ENCODE data around the gene LRP11. TPM values are rescaled to one million over a fixed set of nuclear protein-coding genes. Genes with fewer than 3 reads are reported as not detected.
A peak's percentile ranks its signal among the peaks of the same experiment; 100 is the strongest.
"Not testable (repeated sequence)": the region's sequence is repeated elsewhere in the genome, so short reads cannot be mapped to it uniquely, and the experiment has no call there.

Gene LRP11
- total RNA-seq, 5 donors from 2014 or later (not counting 1 experiment from before 2014, with no cell fraction given): 2.1 to 4.3 (median 2.7) TPM; not detected in 1

DNA sequence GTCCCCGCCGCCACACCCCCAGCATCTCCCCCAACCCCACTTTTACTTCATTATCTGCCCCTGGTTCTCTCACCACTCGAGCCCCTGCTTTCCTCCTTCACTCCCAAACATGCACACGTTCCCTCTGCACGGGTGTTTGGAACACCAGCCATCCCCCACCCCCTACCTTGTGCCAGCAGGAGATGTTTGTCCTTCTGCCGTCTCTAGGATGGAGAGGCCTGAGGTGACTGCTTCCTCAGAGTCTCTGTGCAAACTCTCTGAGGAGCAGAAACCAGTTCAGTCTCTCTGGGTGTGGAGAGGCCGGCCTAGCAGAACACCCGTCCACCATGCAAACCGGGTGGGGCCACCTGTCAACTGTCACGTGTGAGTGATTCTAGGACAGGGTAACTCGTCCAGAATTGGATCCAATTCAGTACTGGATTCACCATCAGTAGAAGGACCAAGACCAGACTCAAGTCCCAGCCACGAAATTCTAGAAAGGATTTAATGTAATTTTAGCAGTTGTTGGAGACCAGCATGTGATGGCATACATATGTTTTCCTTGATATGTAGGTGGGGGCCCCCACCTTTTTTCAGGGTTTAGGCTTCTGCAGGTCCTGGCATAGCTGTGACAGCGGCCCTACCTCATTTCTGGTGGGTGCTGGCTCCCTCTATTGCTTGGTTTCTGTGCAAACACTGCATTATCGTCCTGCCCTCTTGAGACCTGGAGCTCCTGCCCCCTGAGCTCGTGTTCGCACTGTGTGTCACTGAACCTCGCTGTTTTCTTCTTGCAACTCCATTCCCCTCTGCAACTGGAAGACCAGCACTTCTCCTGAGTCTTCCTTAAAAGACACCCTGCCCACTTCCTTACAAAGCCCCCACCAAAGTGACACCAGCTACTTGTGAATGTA lies 33.9 kb upstream of the LRP11 start, which contains the start of gene RAET1E:
Gene RAET1E (minus strand): TSS at position 259 of the 890 bp plus-strand sequence. CDS start 7,212 bp downstream, outside the sequence.
- WGBS (ENCODE audit: insufficient coverage): 79% methylated on average over 9 of the region's 17 CpGs
- Mint-ChIP-seq H3K27me3 (peaks cover 5 to 12% of the 10 kb centered on the region in 2 donors), H3K4me3 (peak within 1 kb of the TSS in 1 of 3 donors; percentile 7), H3K27ac (peak within 1 kb of the TSS in 1 of 2 donors; percentile 6), H3K36me3 (no peaks in the 10 kb centered on the region), H3K9me3 (no peaks in the 10 kb centered on the region), H3K4me1 (peaks cover 6 to 20% (median 11%) of the 10 kb centered on the region in 3 donors)
- Histone ChIP-seq H3K36me3 (ENCODE audit: control insufficient read depth in 2 of 2, extremely low read depth in 1 of 2, insufficient read depth in 1 of 2, low read length in 1 of 2) (no peaks in the 10 kb centered on the region), H3K4me3 (ENCODE audit: control insufficient read depth in 1 of 2, extremely low read depth in 1 of 2, low read length in 1 of 2) (no peak within 1 kb of the TSS), H3K4me1 (ENCODE audit: control insufficient read depth in 1 of 2, extremely low read depth in 1 of 2, insufficient read depth in 2 of 2, low read length in 2 of 2) (peaks cover 0 to 15% of the 10 kb centered on the region in 2 experiments), H3K27me3 (replicated peaks in 1 of 2; ENCODE audit: control insufficient read depth in 2 of 2, extremely low read depth in 1 of 2, insufficient read depth in 2 of 2, low read length in 1 of 2) (peaks cover 0 to 21% of the 10 kb centered on the region in 2 experiments), H3K27ac (ENCODE audit: low read length) (no peak within 1 kb of the TSS), H3K9me3 (no peaks in the 10 kb centered on the region)
- ChIA-PET POLR2A (no interaction called here), CTCF (no interaction called here)
- ATAC-seq (replicated peaks in 1 of 4) (no peak), DNase-seq (no peak)

DNA sequence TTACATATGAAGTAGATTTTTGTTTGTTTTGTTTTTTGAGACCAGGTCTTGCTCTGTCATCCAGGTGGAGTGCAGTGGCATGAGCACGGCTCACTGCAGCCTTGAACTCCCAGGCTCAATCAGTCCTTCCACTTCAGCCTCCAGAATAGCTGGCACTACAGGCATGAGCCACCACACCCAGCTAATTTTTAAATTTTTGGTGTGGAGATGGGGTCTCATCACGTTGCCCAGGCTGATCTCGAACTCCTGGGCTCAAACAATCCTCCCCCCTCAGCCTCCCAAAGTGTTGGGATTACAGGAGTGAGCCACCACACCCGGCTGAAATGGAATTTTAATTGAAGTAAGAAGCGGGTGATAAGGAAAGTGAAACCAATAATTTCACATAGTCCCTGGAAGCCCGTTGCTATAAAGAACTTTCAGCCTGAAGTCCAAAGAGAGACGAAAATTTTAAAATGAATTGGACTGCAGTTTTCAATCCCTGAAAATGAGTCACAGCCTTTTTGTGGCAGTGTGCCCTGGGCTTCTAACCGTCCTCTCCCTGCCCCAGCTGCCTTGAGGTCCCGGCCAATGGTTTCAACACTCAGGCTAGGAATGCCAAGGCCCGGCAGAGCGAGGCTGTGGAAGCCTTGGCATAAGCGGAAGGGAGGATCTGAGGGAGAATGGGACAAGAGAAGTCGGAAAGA lies 33.0 kb upstream of the LRP11 start:
- WGBS (ENCODE audit: insufficient coverage): 79% methylated on average over 8 of the region's 13 CpGs
- ATAC-seq (replicated peaks in 1 of 4): no peak
- Histone ChIP-seq H3K4me3 (ENCODE audit: control insufficient read depth in 1 of 2, extremely low read depth in 1 of 2, low read length in 1 of 2) (no peak overlapping the region), H3K27ac (ENCODE audit: low read length) (no peak overlapping the region), H3K36me3 (ENCODE audit: control insufficient read depth in 2 of 2, extremely low read depth in 1 of 2, insufficient read depth in 1 of 2, low read length in 1 of 2) (no peaks in the 10 kb centered on the region), H3K4me1 (ENCODE audit: control insufficient read depth in 1 of 2, extremely low read depth in 1 of 2, insufficient read depth in 2 of 2, low read length in 2 of 2) (peaks cover 0 to 15% of the 10 kb centered on the region in 2 experiments), H3K27me3 (replicated peaks in 1 of 2; ENCODE audit: control insufficient read depth in 2 of 2, extremely low read depth in 1 of 2, insufficient read depth in 2 of 2, low read length in 1 of 2) (peaks cover 0 to 21% of the 10 kb centered on the region in 2 experiments), H3K9me3 (no peaks in the 10 kb centered on the region)
- H3K9me3 Mint-ChIP-seq: no peaks in the 10 kb centered on the region
- H3K4me3 Mint-ChIP-seq: peak overlapping the region in 1 of 3 donors; percentile 7
- POLR2A ChIA-PET: no interaction called here
- peaks cover 6 to 20% (median 11%) of the 10 kb centered on the region in 3 donors for H3K4me1 Mint-ChIP-seq
- no peaks in the 10 kb centered on the region for H3K36me3 Mint-ChIP-seq
- no peak for DNase-seq
- CTCF ChIA-PET: no interaction called here
- peak overlapping the region in 1 of 2 donors; percentile 6 for H3K27ac Mint-ChIP-seq
- H3K27me3 Mint-ChIP-seq: peaks cover 5 to 8% of the 10 kb centered on the region in 2 donors

DNA sequence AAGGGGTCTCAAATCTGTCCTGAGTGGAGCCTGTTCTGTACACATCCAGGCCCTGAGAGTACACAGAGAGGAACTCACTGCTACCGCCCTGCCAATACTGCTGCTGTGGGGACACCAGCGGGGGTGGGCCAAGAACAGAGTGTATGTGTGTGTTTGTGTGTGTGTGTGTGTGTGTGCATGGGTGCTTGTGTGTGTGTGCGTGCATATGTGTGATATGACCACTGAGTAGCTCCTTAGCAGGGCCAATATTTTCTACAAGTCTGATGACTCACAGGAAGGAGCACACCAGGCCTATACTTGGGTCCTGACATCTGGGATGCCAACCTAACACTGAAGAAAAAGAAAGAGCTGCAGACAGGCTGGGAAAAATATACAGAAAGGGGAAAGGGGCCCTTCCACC lies 32.3 kb upstream of the LRP11 start:
- Histone ChIP-seq H3K36me3 (ENCODE audit: control insufficient read depth in 2 of 2, extremely low read depth in 1 of 2, insufficient read depth in 1 of 2, low read length in 1 of 2) (no peaks in the 10 kb centered on the region), H3K27ac (ENCODE audit: low read length) (no peak overlapping the region), H3K27me3 (replicated peaks in 1 of 2; ENCODE audit: control insufficient read depth in 2 of 2, extremely low read depth in 1 of 2, insufficient read depth in 2 of 2, low read length in 1 of 2) (peaks cover 0 to 21% of the 10 kb centered on the region in 2 experiments), H3K9me3 (no peaks in the 10 kb centered on the region), H3K4me3 (ENCODE audit: control insufficient read depth in 1 of 2, extremely low read depth in 1 of 2, low read length in 1 of 2) (no peak overlapping the region), H3K4me1 (ENCODE audit: control insufficient read depth in 1 of 2, extremely low read depth in 1 of 2, insufficient read depth in 2 of 2, low read length in 2 of 2) (peaks cover 0 to 15% of the 10 kb centered on the region in 2 experiments)
- ChIA-PET CTCF (no interaction called here), POLR2A (no interaction called here)
- peaks cover 5 to 11% of the 10 kb centered on the region in 2 donors for H3K27me3 Mint-ChIP-seq
- peaks cover 6 to 20% (median 11%) of the 10 kb centered on the region in 3 donors for H3K4me1 Mint-ChIP-seq
- no peak overlapping the region for H3K4me3 Mint-ChIP-seq
- no peak for DNase-seq
- 100% methylated on average over 2 of the region's 3 CpGs for WGBS (ENCODE audit: insufficient coverage)
- H3K9me3 Mint-ChIP-seq: no peaks in the 10 kb centered on the region
- peak in 1 of 4 experiments; percentile 22 for ATAC-seq (replicated peaks in 1 of 4)
- no peaks in the 10 kb centered on the region for H3K36me3 Mint-ChIP-seq
- peak overlapping the region in 1 of 2 donors; percentile 55 for H3K27ac Mint-ChIP-seq

DNA sequence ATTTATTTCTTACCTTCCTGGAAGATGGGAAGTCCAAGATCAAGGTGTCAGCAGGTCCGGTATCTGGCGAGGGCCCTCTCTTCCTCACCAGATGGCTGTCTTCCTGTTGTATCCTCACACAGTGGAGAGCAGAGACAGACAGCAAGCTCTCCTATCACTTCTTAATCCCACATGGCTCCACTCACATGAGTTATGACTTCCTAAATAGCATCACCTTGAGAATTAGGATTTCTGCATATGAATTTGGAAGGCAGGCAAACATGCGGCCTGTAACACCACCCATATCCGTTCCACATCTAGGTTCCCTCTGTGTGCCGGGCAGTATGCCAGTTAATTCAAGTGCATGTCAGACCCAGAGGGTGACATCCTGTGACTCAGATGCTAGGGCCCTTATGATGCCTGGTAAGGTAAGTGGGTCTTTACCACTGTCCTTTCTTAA lies 31.7 kb upstream of the LRP11 start:
- Mint-ChIP-seq H3K27me3 (peaks cover 5 to 11% of the 10 kb centered on the region in 2 donors), H3K4me1 (peaks cover 6 to 20% (median 11%) of the 10 kb centered on the region in 3 donors), H3K9me3 (no peaks in the 10 kb centered on the region), H3K27ac (peak overlapping the region in 1 of 2 donors; percentile 55), H3K36me3 (no peaks in the 10 kb centered on the region), H3K4me3 (no peak overlapping the region)
- Histone ChIP-seq H3K4me1 (ENCODE audit: control insufficient read depth in 1 of 2, extremely low read depth in 1 of 2, insufficient read depth in 2 of 2, low read length in 2 of 2) (peaks cover 0 to 15% of the 10 kb centered on the region in 2 experiments), H3K36me3 (ENCODE audit: control insufficient read depth in 2 of 2, extremely low read depth in 1 of 2, insufficient read depth in 1 of 2, low read length in 1 of 2) (no peaks in the 10 kb centered on the region), H3K9me3 (no peaks in the 10 kb centered on the region), H3K27me3 (replicated peaks in 1 of 2; ENCODE audit: control insufficient read depth in 2 of 2, extremely low read depth in 1 of 2, insufficient read depth in 2 of 2, low read length in 1 of 2) (peaks cover 0 to 15% of the 10 kb centered on the region in 2 experiments), H3K4me3 (ENCODE audit: control insufficient read depth in 1 of 2, extremely low read depth in 1 of 2, low read length in 1 of 2) (no peak overlapping the region), H3K27ac (ENCODE audit: low read length) (no peak overlapping the region)
- WGBS (ENCODE audit: insufficient coverage): 100% methylated on average over 1 of the region's 5 CpGs
- DNase-seq: peak in 34 of 35 experiments; percentile 12 to 60 (median 46)
- ATAC-seq (replicated peaks in 1 of 4): peak; percentile 92 to 99 (median 98)
- ChIA-PET CTCF (no interaction called here), POLR2A (no interaction called here)

DNA sequence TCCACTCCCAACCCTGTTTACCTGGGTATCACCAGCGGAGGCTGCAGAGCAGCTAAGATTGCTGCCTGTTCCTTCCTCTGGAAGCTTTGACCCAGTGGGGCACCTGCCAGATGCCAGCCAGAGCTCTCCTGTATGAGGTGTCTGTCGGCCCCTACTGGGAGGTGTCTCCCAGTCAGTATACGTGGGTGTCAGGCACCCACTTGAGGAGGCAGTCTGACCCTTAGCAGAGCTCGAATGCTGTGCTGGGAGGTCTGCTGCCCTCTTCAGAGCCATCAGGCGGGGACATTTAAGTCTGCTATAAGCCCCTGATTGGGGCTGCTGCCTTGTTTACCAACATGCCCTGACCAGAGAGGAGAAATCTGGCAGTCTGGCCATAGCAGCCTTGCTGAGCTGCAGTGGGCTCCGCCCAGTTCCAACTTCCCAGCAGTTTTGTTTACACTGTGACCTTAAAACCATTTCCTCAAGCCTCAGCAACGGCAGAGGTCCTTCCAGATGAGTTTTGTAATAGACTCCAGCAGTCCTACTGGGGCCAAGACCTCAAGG lies 31.0 kb upstream of the LRP11 start:
- Mint-ChIP-seq H3K27ac (no peak overlapping the region), H3K36me3 (no peaks in the 10 kb centered on the region), H3K4me3 (no peak overlapping the region), H3K9me3 (no peaks in the 10 kb centered on the region), H3K4me1 (peaks cover 6 to 20% (median 11%) of the 10 kb centered on the region in 3 donors), H3K27me3 (peaks cover 5 to 11% of the 10 kb centered on the region in 2 donors)
- Histone ChIP-seq H3K27me3 (replicated peaks in 1 of 2; ENCODE audit: control insufficient read depth in 2 of 2, extremely low read depth in 1 of 2, insufficient read depth in 2 of 2, low read length in 1 of 2) (peaks cover 0 to 8% of the 10 kb centered on the region in 2 experiments), H3K4me3 (ENCODE audit: control insufficient read depth in 1 of 2, extremely low read depth in 1 of 2, low read length in 1 of 2) (no peak overlapping the region), H3K4me1 (ENCODE audit: control insufficient read depth in 1 of 2, extremely low read depth in 1 of 2, insufficient read depth in 2 of 2, low read length in 2 of 2) (peaks cover 0 to 15% of the 10 kb centered on the region in 2 experiments), H3K27ac (ENCODE audit: low read length) (no peak overlapping the region), H3K9me3 (no peaks in the 10 kb centered on the region), H3K36me3 (ENCODE audit: control insufficient read depth in 2 of 2, extremely low read depth in 1 of 2, insufficient read depth in 1 of 2, low read length in 1 of 2) (no peaks in the 10 kb centered on the region)
- DNase-seq (no peak), ATAC-seq (replicated peaks in 1 of 4) (no peak)
- CTCF ChIA-PET: interaction anchor here in 1 of 2 donors (0.5 kb wide), 1 partner anchor 12 kb away, joined by 3 read pairs; no protein-coding TSS in a partner anchor
- POLR2A ChIA-PET: no interaction called here
- 81% methylated on average over 5 of the region's 7 CpGs for WGBS (ENCODE audit: insufficient coverage)

DNA sequence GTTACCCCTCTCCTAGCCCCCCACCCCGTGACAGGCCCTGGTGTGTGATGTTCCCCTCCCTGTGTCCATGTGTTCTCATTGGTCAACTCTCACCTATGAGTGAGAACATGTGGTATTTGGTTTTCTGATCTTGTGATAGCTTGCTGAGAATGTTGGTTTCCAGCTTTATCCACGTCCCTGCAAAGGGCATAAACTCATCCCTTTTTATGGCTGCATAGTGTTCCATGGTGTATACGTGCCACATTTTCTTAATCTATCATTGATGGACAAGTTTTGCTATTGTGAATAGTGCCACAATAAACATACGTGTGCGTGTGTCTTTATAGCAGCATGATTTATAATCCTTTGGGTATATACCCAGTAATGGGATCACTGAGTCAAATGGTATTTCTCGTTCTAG lies 27.7 kb upstream of the LRP11 start:
- H3K27me3 ChIP-seq (replicated peaks in 1 of 2; ENCODE audit: control insufficient read depth in 2 of 2, extremely low read depth in 1 of 2, insufficient read depth in 2 of 2, low read length in 1 of 2); H3K4me3 Mint-ChIP-seq; H3K9me3 Mint-ChIP-seq; H3K4me3 ChIP-seq (ENCODE audit: control insufficient read depth in 1 of 2, extremely low read depth in 1 of 2, low read length in 1 of 2); CTCF ChIA-PET; DNase-seq; H3K9me3 ChIP-seq; H3K27ac Mint-ChIP-seq; ATAC-seq (replicated peaks in 1 of 4); H3K36me3 ChIP-seq (ENCODE audit: control insufficient read depth in 2 of 2, extremely low read depth in 1 of 2, insufficient read depth in 1 of 2, low read length in 1 of 2); H3K36me3 Mint-ChIP-seq; H3K27ac ChIP-seq (ENCODE audit: low read length); POLR2A ChIA-PET: not testable (repeated sequence)
- peaks cover 0 to 12% of the 10 kb centered on the region in 2 experiments for H3K4me1 ChIP-seq (ENCODE audit: control insufficient read depth in 1 of 2, extremely low read depth in 1 of 2, insufficient read depth in 2 of 2, low read length in 2 of 2)
- WGBS (ENCODE audit: insufficient coverage): no CpG with 5 or more reads among the region's 6 CpGs
- Mint-ChIP-seq H3K27me3 (peaks cover 11 to 27% of the 10 kb centered on the region in 2 donors), H3K4me1 (peaks cover 6 to 14% (median 11%) of the 10 kb centered on the region in 3 donors)

Data from T-cell (primary cell).